Measurements from ENCODE around the gene CYB5RL. TPM values are rescaled to one million over a fixed set of nuclear protein-coding genes. Genes with fewer than 3 reads are reported as not detected.

Gene CYB5RL
- total RNA-seq, 4 donors from 2014 or later, result 1.9 to 5.1 (median 3.6) TPM

DNA sequence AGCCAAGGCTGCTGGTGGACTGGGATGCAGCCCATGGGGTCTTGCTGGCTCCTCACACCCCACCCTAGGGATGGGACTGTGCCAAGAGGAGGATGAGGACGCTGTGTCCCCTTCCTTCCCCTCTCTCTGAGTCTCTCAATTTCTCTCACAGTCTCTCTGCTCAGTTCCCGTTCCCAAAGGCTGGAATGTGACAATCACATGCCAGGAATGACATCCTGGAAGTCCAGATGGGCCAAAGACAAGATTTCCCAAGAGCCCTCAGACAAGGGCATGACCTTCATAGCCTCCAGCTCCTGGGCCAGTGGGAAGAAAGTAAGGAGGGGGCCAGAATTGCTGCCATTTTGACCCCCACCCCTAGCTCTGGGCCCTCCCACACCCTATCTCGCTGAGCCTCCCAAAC, 39.5 kb downstream of the CYB5RL start:
- intact Hi-C loops (cut with DNase I; ENCODE audit: low total_unique reads) (no loop called here), in situ Hi-C loops (cut with MboI; ENCODE audit: low pct_ligation_motif_present in 1 of 4, low pct_unique_long_range_greater_than_20kb in 1 of 4, low sequenced_read_pairs in 3 of 4) (no loop called here)
- DNase-seq, result no peak
- H3K4me3 ChIP-seq, result no peak overlapping the region
- no peaks in the 10 kb centered on the region for H3K27me3 ChIP-seq
- H3K36me3 ChIP-seq, result no peaks in the 10 kb centered on the region
- peaks cover 0 to 14% (median 9%) of the 10 kb centered on the region in 4 donors for H3K4me1 ChIP-seq
- TF ChIP-seq, protein P1, sequence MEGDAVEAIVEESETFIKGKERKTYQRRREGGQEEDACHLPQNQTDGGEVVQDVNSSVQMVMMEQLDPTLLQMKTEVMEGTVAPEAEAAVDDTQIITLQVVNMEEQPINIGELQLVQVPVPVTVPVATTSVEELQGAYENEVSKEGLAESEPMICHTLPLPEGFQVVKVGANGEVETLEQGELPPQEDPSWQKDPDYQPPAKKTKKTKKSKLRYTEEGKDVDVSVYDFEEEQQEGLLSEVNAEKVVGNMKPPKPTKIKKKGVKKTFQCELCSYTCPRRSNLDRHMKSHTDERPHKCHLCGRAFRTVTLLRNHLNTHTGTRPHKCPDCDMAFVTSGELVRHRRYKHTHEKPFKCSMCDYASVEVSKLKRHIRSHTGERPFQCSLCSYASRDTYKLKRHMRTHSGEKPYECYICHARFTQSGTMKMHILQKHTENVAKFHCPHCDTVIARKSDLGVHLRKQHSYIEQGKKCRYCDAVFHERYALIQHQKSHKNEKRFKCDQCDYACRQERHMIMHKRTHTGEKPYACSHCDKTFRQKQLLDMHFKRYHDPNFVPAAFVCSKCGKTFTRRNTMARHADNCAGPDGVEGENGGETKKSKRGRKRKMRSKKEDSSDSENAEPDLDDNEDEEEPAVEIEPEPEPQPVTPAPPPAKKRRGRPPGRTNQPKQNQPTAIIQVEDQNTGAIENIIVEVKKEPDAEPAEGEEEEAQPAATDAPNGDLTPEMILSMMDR (IDR thresholded peaks at IDR 0.05), result no peak
- 68% methylated on average over 3 of the region's 3 CpGs; no CpG with 5 or more reads in 1 of the 2 donors for WGBS, 2 donors (ENCODE audit: low coverage in 1 of 2)
- H3K9me3 ChIP-seq, result no peaks in the 10 kb centered on the region
- H3K27ac ChIP-seq, result no peak overlapping the region

DNA sequence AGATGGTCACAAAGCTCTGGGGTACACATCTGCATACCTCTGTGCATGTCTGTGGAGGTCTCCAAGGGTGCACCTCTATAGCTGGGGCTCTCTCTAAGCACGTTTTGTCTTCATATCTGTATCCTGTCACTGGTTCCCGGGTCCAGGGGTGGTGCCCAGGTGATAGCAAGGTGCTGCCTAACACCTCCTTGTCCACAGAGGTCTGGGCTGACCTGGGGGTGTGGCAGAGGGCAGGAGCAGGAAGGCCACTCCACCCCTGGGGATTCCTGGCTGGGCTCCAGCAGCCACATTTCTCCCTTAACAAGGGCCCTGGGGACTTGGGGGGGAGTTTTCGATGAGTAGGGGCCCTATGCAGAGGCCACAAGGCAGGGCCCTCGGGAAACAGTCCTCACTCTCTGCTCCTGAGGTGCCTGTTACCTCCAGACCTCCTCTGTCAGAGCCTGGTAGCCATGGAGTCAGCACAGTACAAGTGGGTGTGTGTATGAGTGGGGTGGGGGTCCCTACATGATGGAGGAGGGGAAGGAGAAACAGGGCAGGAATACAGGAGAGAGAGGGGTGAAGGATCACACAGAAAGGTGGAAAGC, 40.0 kb downstream of the CYB5RL start:
- no peaks in the 10 kb centered on the region for H3K9me3 ChIP-seq
- in situ Hi-C loops (cut with MboI; ENCODE audit: low pct_ligation_motif_present in 1 of 4, low pct_unique_long_range_greater_than_20kb in 1 of 4, low sequenced_read_pairs in 3 of 4), result no loop called here
- H3K27ac ChIP-seq, result no peak overlapping the region
- H3K4me1 ChIP-seq, result peaks cover 0 to 14% (median 9%) of the 10 kb centered on the region in 4 donors
- intact Hi-C loops (cut with DNase I; ENCODE audit: low total_unique reads), result no loop called here
- H3K4me3 ChIP-seq, result no peak overlapping the region
- DNase-seq, result no peak
- no peaks in the 10 kb centered on the region for H3K27me3 ChIP-seq
- TF ChIP-seq POLR2AphosphoS5 (IDR thresholded peaks at IDR 0.05) (no peak), EP300 (IDR thresholded peaks at IDR 0.05; ENCODE audit: low read depth) (no peak), POLR2A (IDR thresholded peaks at IDR 0.05) (no peak)
- TF ChIP-seq, protein P1 (IDR thresholded peaks at IDR 0.05), result no peak
- H3K36me3 ChIP-seq, result no peaks in the 10 kb centered on the region
- WGBS, 2 donors (ENCODE audit: low coverage in 1 of 2), result 64% methylated on average over 4 of the region's 4 CpGs; no CpG with 5 or more reads in 1 of the 2 donors

DNA sequence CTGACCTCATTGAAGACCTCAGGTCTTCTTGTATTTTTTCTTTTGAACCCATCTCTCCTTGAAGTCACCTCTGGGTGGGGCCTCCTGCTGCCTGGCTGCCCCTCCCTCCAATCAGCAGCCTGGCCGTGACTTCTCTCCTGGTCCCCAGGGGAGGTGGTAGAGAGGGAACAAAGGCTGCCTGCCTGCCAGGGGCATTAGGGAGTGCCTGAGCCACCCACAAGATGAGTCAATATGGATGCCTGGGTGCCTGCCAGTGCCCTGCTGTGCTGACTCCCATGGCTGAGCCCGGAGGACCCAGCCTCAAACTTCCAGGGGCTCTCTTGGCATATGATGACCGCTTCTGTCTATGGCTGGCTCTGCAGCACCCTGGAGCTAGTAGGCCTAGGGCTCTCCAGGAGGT, 41.8 kb downstream of the CYB5RL start:
- in situ Hi-C loops (cut with MboI; ENCODE audit: low pct_ligation_motif_present in 1 of 4, low pct_unique_long_range_greater_than_20kb in 1 of 4, low sequenced_read_pairs in 3 of 4), result no loop called here
- no peak overlapping the region for H3K27ac ChIP-seq
- peak; percentile 34 for DNase-seq
- WGBS, 2 donors (ENCODE audit: low coverage in 1 of 2), result 69% methylated on average over 3 of the region's 3 CpGs; no CpG with 5 or more reads in 1 of the 2 donors
- no peaks in the 10 kb centered on the region for H3K36me3 ChIP-seq
- no peaks in the 10 kb centered on the region for H3K27me3 ChIP-seq
- intact Hi-C loops (cut with DNase I; ENCODE audit: low total_unique reads), result no loop called here
- H3K4me3 ChIP-seq, result no peak overlapping the region
- TF ChIP-seq EP300 (IDR thresholded peaks at IDR 0.05; ENCODE audit: low read depth) (no peak), POLR2A (IDR thresholded peaks at IDR 0.05) (no peak), POLR2AphosphoS5 (IDR thresholded peaks at IDR 0.05) (no peak)
- TF ChIP-seq, protein P1 (IDR thresholded peaks at IDR 0.05), result no peak
- peaks cover 0 to 12% (median 5%) of the 10 kb centered on the region in 4 donors for H3K4me1 ChIP-seq
- H3K9me3 ChIP-seq, result no peaks in the 10 kb centered on the region

DNA sequence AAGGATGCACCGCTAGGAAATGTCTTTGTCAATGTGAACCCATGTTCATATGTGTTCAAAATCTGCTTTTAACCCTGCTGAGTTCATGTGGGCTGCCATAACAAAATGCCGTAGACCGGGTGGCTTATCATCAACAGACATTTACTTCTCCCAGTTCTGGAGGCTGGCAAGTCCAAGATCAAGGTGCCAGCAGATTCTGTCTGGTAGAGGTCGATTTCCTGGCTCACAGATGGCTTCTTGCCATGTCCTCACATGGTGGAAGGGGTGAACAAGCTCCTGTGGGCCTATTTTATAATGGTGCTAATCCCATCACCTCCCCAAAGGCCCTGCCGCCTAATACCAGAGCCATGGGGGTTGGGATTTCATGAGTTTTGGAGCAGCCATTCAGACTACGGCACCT, 42.4 kb downstream of the CYB5RL start:
- in situ Hi-C loops (cut with MboI; ENCODE audit: low pct_ligation_motif_present in 1 of 4, low pct_unique_long_range_greater_than_20kb in 1 of 4, low sequenced_read_pairs in 3 of 4), result no loop called here
- intact Hi-C loops (cut with DNase I; ENCODE audit: low total_unique reads), result no loop called here
- Histone ChIP-seq H3K4me3 (no peak overlapping the region), H3K36me3 (no peaks in the 10 kb centered on the region), H3K27me3 (no peaks in the 10 kb centered on the region), H3K9me3 (no peaks in the 10 kb centered on the region), H3K4me1 (peaks cover 0 to 8% (median 3%) of the 10 kb centered on the region in 4 donors), H3K27ac (no peak overlapping the region)
- no peak for DNase-seq
- 83% methylated on average over 6 of the region's 6 CpGs; no CpG with 5 or more reads in 1 of the 2 donors for WGBS, 2 donors (ENCODE audit: low coverage in 1 of 2)
- TF ChIP-seq POLR2A (IDR thresholded peaks at IDR 0.05) (no peak), EP300 (IDR thresholded peaks at IDR 0.05; ENCODE audit: low read depth) (no peak), POLR2AphosphoS5 (IDR thresholded peaks at IDR 0.05) (no peak)
- TF ChIP-seq, protein P1 (IDR thresholded peaks at IDR 0.05), result no peak

Data from transverse colon (tissue), 4 donors.